H9 (cell line): Measurements from ENCODE around the gene AMH. TPM values are rescaled to one million over a fixed set of nuclear protein-coding genes. Genes with fewer than 3 reads are reported as not detected.
A peak's percentile ranks its signal among the peaks of the same experiment; 100 is the strongest.

Experiments used
- DNase-seq: peaks from one replicate; pipeline ENCODE4 v3.0.0-alpha.2; 2017
- H2AFZ ChIP-seq: one replicate; pipeline ENCODE4 v1.6.1; 2013; ENCODE audit warnings: mild to moderate bottlenecking, low read length, control low read depth, moderate library complexity
- H2AK5ac ChIP-seq: 2 replicates; pipeline ENCODE4 v1.6.1; 2013; ENCODE audit warnings: low read length, control low read depth, mixed read lengths; ENCODE audit not compliant: insufficient read length
- H2BK120ac ChIP-seq: one replicate; pipeline ENCODE4 v1.6.1; 2013; ENCODE audit warnings: low read depth, mild to moderate bottlenecking, low read length, control low read depth, inconsistent platforms; ENCODE audit not compliant: poor library complexity, severe bottlenecking
- H2BK12ac ChIP-seq: 2 replicates; pipeline ENCODE4 v1.6.1; 2013; ENCODE audit warnings: low read length, control low read depth, mixed read lengths, low read depth; ENCODE audit not compliant: insufficient read length
- H2BK15ac ChIP-seq: 2 replicates; pipeline ENCODE4 v1.6.1; 2013; ENCODE audit warnings: low read depth, low read length, control low read depth
- H2BK20ac ChIP-seq: one replicate; pipeline ENCODE4 v1.6.1; 2013; ENCODE audit warnings: low read depth, mild to moderate bottlenecking, low read length, control low read depth, inconsistent platforms; ENCODE audit not compliant: poor library complexity, severe bottlenecking
- H2BK5ac ChIP-seq: 2 replicates; pipeline ENCODE4 v1.6.1; 2013; ENCODE audit warnings: low read length, control low read depth, mixed read lengths; ENCODE audit not compliant: insufficient read length
- H3K14ac ChIP-seq: 2 replicates; pipeline ENCODE4 v1.6.1; 2013; ENCODE audit warnings: low read length, control low read depth; ENCODE audit not compliant: insufficient read depth
- H3K18ac ChIP-seq: 2 replicates; pipeline ENCODE4 v1.6.1; 2013; ENCODE audit warnings: low read depth, mild to moderate bottlenecking, mixed read lengths, low read length, control low read depth; ENCODE audit not compliant: insufficient read length
- H3K23ac ChIP-seq: 2 replicates; pipeline ENCODE4 v1.6.1; 2013; ENCODE audit warnings: low read length, control low read depth, mixed read lengths, low read depth; ENCODE audit not compliant: insufficient read length
- H3K23me2 ChIP-seq: 2 replicates; pipeline ENCODE4 v1.6.1; 2013; ENCODE audit warnings: low read depth, mild to moderate bottlenecking, mixed read lengths, low read length, control low read depth; ENCODE audit not compliant: insufficient read length, poor library complexity, severe bottlenecking
- H3K27ac ChIP-seq: 2 replicates; pipeline ENCODE4 v1.5.1; 2013; ENCODE audit warnings: low read length, control low read depth, mixed read lengths, low read depth; ENCODE audit not compliant: insufficient read length
- H3K27me3 ChIP-seq: 2 replicates; pipeline ENCODE4 v1.6.1; 2013; ENCODE audit warnings: low read length, control low read depth, inconsistent platforms; ENCODE audit not compliant: insufficient read depth
- H3K4ac ChIP-seq: 2 replicates; pipeline ENCODE4 v1.6.1; 2013; ENCODE audit warnings: low read depth, mild to moderate bottlenecking, control low read depth, inconsistent platforms, low read length, moderate library complexity
- H3K4me1 ChIP-seq: 2 replicates; pipeline ENCODE4 v1.6.1; 2013; ENCODE audit warnings: low read length, control low read depth, inconsistent platforms; ENCODE audit not compliant: insufficient read depth
- H3K4me2 ChIP-seq: 2 replicates; pipeline ENCODE4 v1.6.1; 2013; ENCODE audit warnings: low read length, control low read depth, mixed read lengths; ENCODE audit not compliant: insufficient read length, insufficient read depth
- H3K56ac ChIP-seq: 2 replicates; pipeline ENCODE4 v1.6.1; 2013; ENCODE audit warnings: low read depth, mild to moderate bottlenecking, mixed read lengths, low read length, control low read depth; ENCODE audit not compliant: insufficient read length
- H3K79me1 ChIP-seq: 2 replicates; pipeline ENCODE4 v1.6.1; 2013; ENCODE audit warnings: low read depth, mild to moderate bottlenecking, moderate library complexity, low read length, control low read depth, inconsistent platforms; ENCODE audit not compliant: insufficient read depth, poor library complexity, severe bottlenecking
- H3K79me2 ChIP-seq: 2 replicates; pipeline ENCODE4 v1.6.1; 2013; ENCODE audit warnings: low read length, control low read depth, inconsistent platforms; ENCODE audit not compliant: insufficient read depth
- H3K9ac ChIP-seq: 2 replicates; pipeline ENCODE4 v1.6.1; 2013; ENCODE audit warnings: low read length, control low read depth, mixed read lengths; ENCODE audit not compliant: insufficient read length; ENCODE audit errors: extremely low read depth
- H3K9me3 ChIP-seq: one replicate; pipeline ENCODE4 v1.6.1; 2013; ENCODE audit warnings: low read depth, low read length, inconsistent platforms; ENCODE audit not compliant: control insufficient read depth
- H3T11ph ChIP-seq: one replicate; pipeline ENCODE4 v1.6.1; 2013; ENCODE audit warnings: mild to moderate bottlenecking, low read length, control low read depth, inconsistent platforms
- H4K20me1 ChIP-seq: one replicate; pipeline ENCODE4 v1.6.1; 2013; ENCODE audit not compliant: control insufficient read depth, insufficient read length, insufficient read depth
- H4K5ac ChIP-seq: 2 replicates; pipeline ENCODE4 v1.6.1; 2013; ENCODE audit warnings: low read depth, mild to moderate bottlenecking, mixed read lengths, low read length, control low read depth; ENCODE audit not compliant: insufficient read length
- H4K8ac ChIP-seq: replicated peaks from 2 replicates; pipeline ENCODE4 v1.6.1; 2013; ENCODE audit warnings: low read length, control low read depth, mixed read lengths, low read depth; ENCODE audit not compliant: insufficient read length
- H4K91ac ChIP-seq: 2 replicates; pipeline ENCODE4 v1.6.1; 2013; ENCODE audit warnings: low read depth, mild to moderate bottlenecking, moderate library complexity, mixed read lengths, low read length, control low read depth; ENCODE audit not compliant: insufficient read length
- H3K27ac Mint-ChIP-seq, 3 experiments: 2 replicates in 2 of 3; 3 replicates in 1 of 3; pipeline ENCODE4 v1.8.0; 2020 to 2021; ENCODE audit warnings: mixed read lengths in 3 of 3, mild to moderate bottlenecking in 1 of 3, moderate library complexity in 1 of 3
- H3K27me3 Mint-ChIP-seq: 2 replicates; pipeline ENCODE4 v1.8.0; 2021; ENCODE audit warnings: low read depth, mild to moderate bottlenecking, moderate library complexity, mixed read lengths
- H3K36me3 Mint-ChIP-seq, 3 experiments: 2 replicates in 2 of 3; 3 replicates in 1 of 3; pipeline ENCODE4 v1.8.0; 2020 to 2021; ENCODE audit warnings: low read depth in 3 of 3, mixed read lengths in 3 of 3; ENCODE audit not compliant: insufficient read depth in 1 of 3
- H3K4me1 Mint-ChIP-seq, 2 experiments: 2 replicates each; pipeline ENCODE4 v1.8.0; 2020; ENCODE audit warnings: mixed read lengths in 2 of 2
- H3K4me3 Mint-ChIP-seq, 2 experiments: 2 replicates in 1 of 2; 3 replicates in 1 of 2; pipeline ENCODE4 v1.8.0; 2020 to 2021; ENCODE audit warnings: mild to moderate bottlenecking in 2 of 2, mixed read lengths in 2 of 2, moderate library complexity in 1 of 2
- H3K9me3 Mint-ChIP-seq, 2 experiments: 2 replicates in 1 of 2; 3 replicates in 1 of 2; pipeline ENCODE4 v1.8.0; 2020; ENCODE audit warnings: mild to moderate bottlenecking in 2 of 2, mixed read lengths in 2 of 2, moderate library complexity in 1 of 2
- CTCF ChIP-seq: fragments of 200-600 bp; sonication (generic); conservative IDR thresholded peaks from 3 replicates; pipeline ENCODE4 v1.8.0; 2021; ENCODE audit warnings: antibody characterized with exemption, mild to moderate bottlenecking
- WGBS: extraction: QIAGEN DNeasy Blood & Tissue Kit; methylation state at CpG from one replicate; pipeline ENCODE4 v1.1.7; 2013; ENCODE audit warnings: missing lambda C conversion rate, low lambda C conversion rate, mixed read lengths; ENCODE audit not compliant: insufficient read length; ENCODE audit errors: extremely low coverage; 5-methylcytosine and 5-hydroxymethylcytosine counted together
- total RNA-seq: library from RNA; stranded (reverse); gene quantifications from 2 replicates; pipeline ENCODE4 v1.2.1, GENCODE V29; 2021

Gene AMH
- total RNA-seq, 1 experiment from 2014 or later, result 70.7 TPM

GRCh38 chr19:2207008-2207407 is 42.1 kb upstream of the AMH start:
- Mint-ChIP-seq H3K4me3 (no peak overlapping the region), H3K27me3 (no peaks in the 10 kb centered on the region)
- no CpG with 5 or more reads among the region's 15 CpGs for WGBS

More at GRCh38 chr19:2207008-2207407, 42.1 kb upstream of the AMH start:
- TF ChIP-seq CTCF, result no peak
- Histone ChIP-seq H2BK12ac (no peak overlapping the region), H4K5ac (no peak overlapping the region), H2BK15ac (no peak overlapping the region), H3K79me2 (no peaks in the 10 kb centered on the region), H2BK5ac (no peak overlapping the region), H3K9ac (no peak overlapping the region), H3K27ac (no peak overlapping the region), H4K91ac (no peak overlapping the region), H4K8ac (no peak overlapping the region), H3K4me2 (no peak overlapping the region), H2AFZ (no peak overlapping the region), H3K23me2 (no peaks in the 10 kb centered on the region), H3K18ac (no peak overlapping the region), H2AK5ac (no peak overlapping the region), H3K4me1 (no peaks in the 10 kb centered on the region), H3K23ac (no peak overlapping the region), H3K79me1 (no peaks in the 10 kb centered on the region), H2BK20ac (no peak overlapping the region), H3K4ac (no peak overlapping the region), H3K14ac (no peak overlapping the region), H3K56ac (no peak overlapping the region), H2BK120ac (no peak overlapping the region), H3K27me3 (no peaks in the 10 kb centered on the region), H4K20me1 (no peaks in the 10 kb centered on the region), H3K9me3 (no peaks in the 10 kb centered on the region), H3T11ph (no peak overlapping the region)
- Mint-ChIP-seq H3K27ac (peak overlapping the region in 1 of 3 experiments; percentile 77; a peak in 2 of 7 replicates), H3K9me3 (no peaks in the 10 kb centered on the region), H3K36me3 (peaks cover 18 to 39% (median 35%) of the 10 kb centered on the region in 3 experiments), H3K4me1 (no peaks in the 10 kb centered on the region)
- DNase-seq, result no peak
